ENCODE results near the gene SCD. TPM values are rescaled to one million over a fixed set of nuclear protein-coding genes. Genes with fewer than 3 reads are reported as not detected.

Gene SCD
- total and polyA plus RNA-seq, 2 of the 13 experiments (the other 11 are each of a cell fraction or from before 2014, with no cell fraction given): 492 to 512 TPM

DNA sequence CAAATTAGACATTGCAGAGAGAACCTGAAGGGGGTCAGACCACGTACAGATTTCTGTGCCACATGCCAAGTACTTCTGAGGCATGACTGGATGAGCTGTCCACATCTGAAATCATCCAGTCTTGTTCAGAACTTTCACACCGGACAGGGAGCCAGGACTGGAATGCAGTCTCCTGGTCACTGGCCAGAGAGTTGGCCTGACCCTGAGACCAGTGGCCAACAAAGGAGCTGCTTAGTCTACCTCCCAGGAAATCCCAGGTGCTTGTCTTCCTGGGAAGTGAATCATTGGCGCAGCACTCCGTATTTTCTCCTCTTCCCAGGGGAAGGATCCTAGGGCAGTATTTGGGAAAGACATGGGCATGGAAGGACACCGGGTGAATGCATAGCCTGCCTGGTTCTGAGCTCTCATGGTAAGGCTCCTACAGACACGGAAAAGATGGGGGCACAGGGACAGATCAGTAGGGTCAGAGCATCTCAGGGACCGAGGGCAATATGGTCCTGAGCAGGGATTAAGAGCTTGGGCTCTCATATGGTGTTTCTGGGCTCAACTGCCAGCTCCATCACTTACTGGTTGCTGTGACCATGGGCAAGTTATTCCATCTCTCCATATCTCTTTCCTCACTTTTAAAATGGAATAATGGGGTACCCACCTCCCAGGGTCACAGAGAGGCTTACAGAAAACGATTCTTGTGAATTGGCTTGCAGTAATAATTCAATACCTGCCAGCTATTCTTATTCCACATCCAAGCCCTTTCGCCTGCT, 1.3 kb upstream of the SCD start (continued):
- TF ChIP-seq, protein P1, sequence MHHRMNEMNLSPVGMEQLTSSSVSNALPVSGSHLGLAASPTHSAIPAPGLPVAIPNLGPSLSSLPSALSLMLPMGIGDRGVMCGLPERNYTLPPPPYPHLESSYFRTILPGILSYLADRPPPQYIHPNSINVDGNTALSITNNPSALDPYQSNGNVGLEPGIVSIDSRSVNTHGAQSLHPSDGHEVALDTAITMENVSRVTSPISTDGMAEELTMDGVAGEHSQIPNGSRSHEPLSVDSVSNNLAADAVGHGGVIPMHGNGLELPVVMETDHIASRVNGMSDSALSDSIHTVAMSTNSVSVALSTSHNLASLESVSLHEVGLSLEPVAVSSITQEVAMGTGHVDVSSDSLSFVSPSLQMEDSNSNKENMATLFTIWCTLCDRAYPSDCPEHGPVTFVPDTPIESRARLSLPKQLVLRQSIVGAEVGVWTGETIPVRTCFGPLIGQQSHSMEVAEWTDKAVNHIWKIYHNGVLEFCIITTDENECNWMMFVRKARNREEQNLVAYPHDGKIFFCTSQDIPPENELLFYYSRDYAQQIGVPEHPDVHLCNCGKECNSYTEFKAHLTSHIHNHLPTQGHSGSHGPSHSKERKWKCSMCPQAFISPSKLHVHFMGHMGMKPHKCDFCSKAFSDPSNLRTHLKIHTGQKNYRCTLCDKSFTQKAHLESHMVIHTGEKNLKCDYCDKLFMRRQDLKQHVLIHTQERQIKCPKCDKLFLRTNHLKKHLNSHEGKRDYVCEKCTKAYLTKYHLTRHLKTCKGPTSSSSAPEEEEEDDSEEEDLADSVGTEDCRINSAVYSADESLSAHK (CRISPR knock-in tag; IDR thresholded peaks at IDR 0.05; ENCODE audit: borderline replicate concordance): no peak
- TF ChIP-seq RORA (CRISPR knock-in tag; IDR thresholded peaks at IDR 0.05) (no peak), ZFP91 (CRISPR knock-in tag; IDR thresholded peaks at IDR 0.05; ENCODE audit: borderline replicate concordance) (no peak; the same call in 1 of the 2 replicates), ELF3 (CRISPR knock-in tag; IDR thresholded peaks at IDR 0.05) (0 out of 2 replicates have a peak, but pooled peaks have one; percentile 13), ZHX1 (CRISPR knock-in tag; IDR thresholded peaks at IDR 0.05; ENCODE audit: low read depth) (no peak; the same call in 1 of the 2 replicates), SAP130 (CRISPR knock-in tag; IDR thresholded peaks at IDR 0.05; ENCODE audit: low read depth) (peak; percentile 69), XRCC5 (optimal IDR thresholded peaks at IDR 0.05; ENCODE audit: low read length) (no peak), ZNF790 (CRISPR knock-in tag; IDR thresholded peaks at IDR 0.05; ENCODE audit: borderline replicate concordance) (no peak), ZNF746 (CRISPR knock-in tag; IDR thresholded peaks at IDR 0.05) (no peak), ZMYM2 (CRISPR knock-in tag; IDR thresholded peaks at IDR 0.05) (0 out of 2 replicates have a peak, but pooled peaks have one; percentile 3), KDM6A (CRISPR knock-in tag; IDR thresholded peaks at IDR 0.05; ENCODE audit: low read depth) (no peak), SP1 (IDR thresholded peaks at IDR 0.05) (no peak), SP1 (CRISPR knock-in tag; IDR thresholded peaks at IDR 0.05) (no peak)
- TF ChIP-seq, protein P2, sequence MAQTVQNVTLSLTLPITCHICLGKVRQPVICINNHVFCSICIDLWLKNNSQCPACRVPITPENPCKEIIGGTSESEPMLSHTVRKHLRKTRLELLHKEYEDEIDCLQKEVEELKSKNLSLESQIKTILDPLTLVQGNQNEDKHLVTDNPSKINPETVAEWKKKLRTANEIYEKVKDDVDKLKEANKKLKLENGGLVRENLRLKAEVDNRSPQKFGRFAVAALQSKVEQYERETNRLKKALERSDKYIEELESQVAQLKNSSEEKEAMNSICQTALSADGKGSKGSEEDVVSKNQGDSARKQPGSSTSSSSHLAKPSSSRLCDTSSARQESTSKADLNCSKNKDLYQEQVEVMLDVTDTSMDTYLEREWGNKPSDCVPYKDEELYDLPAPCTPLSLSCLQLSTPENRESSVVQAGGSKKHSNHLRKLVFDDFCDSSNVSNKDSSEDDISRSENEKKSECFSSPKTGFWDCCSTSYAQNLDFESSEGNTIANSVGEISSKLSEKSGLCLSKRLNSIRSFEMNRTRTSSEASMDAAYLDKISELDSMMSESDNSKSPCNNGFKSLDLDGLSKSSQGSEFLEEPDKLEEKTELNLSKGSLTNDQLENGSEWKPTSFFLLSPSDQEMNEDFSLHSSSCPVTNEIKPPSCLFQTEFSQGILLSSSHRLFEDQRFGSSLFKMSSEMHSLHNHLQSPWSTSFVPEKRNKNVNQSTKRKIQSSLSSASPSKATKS (CRISPR knock-in tag; IDR thresholded peaks at IDR 0.05): no peak
- TF ChIP-seq, protein P3, sequence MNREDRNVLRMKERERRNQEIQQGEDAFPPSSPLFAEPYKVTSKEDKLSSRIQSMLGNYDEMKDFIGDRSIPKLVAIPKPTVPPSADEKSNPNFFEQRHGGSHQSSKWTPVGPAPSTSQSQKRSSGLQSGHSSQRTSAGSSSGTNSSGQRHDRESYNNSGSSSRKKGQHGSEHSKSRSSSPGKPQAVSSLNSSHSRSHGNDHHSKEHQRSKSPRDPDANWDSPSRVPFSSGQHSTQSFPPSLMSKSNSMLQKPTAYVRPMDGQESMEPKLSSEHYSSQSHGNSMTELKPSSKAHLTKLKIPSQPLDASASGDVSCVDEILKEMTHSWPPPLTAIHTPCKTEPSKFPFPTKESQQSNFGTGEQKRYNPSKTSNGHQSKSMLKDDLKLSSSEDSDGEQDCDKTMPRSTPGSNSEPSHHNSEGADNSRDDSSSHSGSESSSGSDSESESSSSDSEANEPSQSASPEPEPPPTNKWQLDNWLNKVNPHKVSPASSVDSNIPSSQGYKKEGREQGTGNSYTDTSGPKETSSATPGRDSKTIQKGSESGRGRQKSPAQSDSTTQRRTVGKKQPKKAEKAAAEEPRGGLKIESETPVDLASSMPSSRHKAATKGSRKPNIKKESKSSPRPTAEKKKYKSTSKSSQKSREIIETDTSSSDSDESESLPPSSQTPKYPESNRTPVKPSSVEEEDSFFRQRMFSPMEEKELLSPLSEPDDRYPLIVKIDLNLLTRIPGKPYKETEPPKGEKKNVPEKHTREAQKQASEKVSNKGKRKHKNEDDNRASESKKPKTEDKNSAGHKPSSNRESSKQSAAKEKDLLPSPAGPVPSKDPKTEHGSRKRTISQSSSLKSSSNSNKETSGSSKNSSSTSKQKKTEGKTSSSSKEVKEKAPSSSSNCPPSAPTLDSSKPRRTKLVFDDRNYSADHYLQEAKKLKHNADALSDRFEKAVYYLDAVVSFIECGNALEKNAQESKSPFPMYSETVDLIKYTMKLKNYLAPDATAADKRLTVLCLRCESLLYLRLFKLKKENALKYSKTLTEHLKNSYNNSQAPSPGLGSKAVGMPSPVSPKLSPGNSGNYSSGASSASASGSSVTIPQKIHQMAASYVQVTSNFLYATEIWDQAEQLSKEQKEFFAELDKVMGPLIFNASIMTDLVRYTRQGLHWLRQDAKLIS (CRISPR knock-in tag; IDR thresholded peaks at IDR 0.05): no peak
